Embryonic facial prominence (tissue), 1 donor: ENCODE results near the gene CDC42BPB.
"Not testable (repeated sequence)": the region's sequence is repeated elsewhere in the genome, so short reads cannot be mapped to it uniquely, and the experiment has no call there.

Source experiments
- DNase-seq: peaks from one replicate; pipeline ENCODE4 v3.0.0-alpha.2; 2016; ENCODE audit errors: extremely low spot score

The CDC42BPB gene

GRCh38 chr14:102928412-102929240 lies 128.7 kb downstream of the CDC42BPB start:
- DNase-seq, result peak; percentile 45

DNA sequence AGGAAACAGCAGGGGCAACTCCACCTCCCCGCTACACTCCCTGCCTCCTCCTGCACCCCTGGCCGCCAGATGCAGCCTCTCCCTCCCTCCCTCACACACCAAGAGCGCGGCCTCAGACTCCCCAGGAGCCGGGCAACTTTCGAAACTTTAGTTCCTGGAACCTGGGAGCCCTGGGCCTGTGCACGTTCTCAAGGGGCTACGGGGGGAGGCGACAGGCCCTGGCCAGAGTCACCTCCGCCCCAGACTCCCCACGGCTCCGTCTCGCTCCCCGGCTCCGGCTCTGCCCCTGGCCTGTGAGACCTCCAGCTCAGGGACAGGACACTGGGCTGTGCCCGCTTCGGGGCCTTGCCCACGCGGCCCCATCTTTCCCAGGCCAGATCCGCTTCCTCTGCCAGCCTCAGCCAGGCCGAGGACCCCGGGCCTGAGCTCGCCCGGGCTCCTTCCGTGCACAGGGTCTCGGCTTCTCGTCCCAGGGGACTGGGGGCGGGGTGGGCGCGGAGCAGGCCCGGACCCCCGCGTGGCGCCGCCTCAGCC lies 129.4 kb downstream of the CDC42BPB start:
- DNase-seq, result no peak

DNA sequence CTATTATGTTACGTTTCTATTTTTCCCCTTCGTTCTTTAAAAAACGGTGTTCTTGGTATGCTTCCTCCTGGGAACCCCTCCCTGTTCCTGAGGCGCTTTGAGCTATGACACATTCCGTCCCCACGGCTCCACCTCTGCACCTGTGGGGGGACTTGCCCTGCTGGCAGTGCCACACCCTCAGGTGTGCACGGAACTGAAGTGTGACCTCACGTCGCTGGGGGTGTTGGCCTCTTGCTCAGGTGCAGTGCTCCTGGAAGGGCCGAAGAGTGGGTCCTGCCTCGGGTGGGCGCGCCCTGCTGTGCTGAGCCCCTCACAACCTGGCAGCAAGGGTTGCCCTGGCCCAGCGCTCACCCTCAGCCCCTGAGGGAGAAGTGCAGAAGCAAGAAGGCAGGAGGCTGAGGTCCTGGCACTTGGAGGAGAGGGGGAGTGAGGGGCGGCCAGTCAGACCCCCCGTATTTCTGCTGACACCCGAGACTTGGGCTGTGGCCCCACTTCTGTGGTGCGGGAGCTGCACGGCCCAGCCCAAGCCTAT lies 129.9 kb downstream of the CDC42BPB start:
- DNase-seq, result no peak

DNA sequence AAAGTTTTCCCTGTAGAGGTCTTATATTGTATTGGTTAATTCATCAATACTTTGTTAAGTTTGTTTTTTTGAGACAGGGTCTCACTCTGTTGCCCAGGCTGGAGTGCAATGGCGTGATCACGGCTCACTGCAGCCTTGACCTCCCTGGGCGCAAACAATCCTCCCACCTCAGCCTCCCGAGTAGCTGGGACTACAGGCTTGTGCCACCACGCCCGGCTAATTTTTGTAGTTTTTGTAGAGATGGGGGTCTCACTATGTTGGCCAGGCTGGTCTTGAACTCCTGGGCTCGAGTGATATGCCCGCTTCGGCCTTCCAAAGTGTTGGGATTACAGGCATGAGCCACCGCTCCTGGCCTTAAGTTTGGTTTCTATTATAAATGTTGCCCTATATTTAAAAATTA lies 130.5 kb downstream of the CDC42BPB start:
- not testable (repeated sequence) for DNase-seq

GRCh38 chr14:102926104-102926503 lies 131.2 kb downstream of the CDC42BPB start:
- no peak for DNase-seq

GRCh38 chr14:102925646-102926045 lies 131.7 kb downstream of the CDC42BPB start:
- DNase-seq, result no peak

DNA sequence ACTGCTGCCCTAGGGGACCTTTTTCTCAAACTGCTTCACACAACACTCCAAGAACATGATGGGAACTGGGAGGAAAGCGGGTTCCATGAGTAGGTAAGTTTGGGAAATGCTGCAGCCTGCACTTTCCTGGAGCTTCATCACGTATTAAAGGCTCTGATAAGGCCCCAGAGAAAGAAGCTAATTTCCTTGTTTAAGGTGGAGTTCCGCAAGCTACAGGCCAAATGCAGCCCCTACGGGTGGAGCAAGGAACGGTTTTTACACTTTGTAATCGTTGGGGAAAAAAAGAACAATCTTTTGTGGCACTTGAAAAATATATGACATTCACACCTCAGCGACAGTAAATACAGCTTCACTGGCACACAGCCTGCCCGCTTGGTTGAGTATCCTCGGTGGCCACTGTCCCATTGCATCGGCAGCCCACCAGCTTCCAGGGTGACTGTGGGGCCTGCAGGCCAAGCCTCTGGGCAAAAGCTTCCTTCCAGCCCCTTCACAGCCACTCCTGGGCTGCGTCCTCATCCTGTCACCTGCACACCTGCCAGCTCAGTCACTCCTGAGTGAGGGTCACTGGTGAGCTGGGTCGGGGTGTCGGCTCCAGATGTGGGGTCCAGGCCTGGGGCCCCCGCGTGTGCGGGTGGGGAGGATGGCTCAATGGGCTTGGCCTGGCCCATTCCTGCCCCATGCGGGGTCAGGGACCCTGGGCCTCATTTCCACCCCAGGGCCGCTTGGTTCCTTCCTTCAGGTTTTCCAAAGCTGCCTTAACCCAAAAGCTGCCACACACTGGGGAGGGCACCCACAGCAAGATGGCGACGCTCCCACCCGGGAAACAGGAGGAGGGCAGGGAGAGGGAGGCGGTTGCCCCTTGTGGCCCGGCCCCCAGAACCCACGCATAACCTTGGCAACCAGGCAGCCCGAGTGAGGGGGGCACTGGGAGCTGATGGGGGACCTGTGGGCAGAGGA lies 132.4 kb downstream of the CDC42BPB start:
- no peak for DNase-seq

DNA sequence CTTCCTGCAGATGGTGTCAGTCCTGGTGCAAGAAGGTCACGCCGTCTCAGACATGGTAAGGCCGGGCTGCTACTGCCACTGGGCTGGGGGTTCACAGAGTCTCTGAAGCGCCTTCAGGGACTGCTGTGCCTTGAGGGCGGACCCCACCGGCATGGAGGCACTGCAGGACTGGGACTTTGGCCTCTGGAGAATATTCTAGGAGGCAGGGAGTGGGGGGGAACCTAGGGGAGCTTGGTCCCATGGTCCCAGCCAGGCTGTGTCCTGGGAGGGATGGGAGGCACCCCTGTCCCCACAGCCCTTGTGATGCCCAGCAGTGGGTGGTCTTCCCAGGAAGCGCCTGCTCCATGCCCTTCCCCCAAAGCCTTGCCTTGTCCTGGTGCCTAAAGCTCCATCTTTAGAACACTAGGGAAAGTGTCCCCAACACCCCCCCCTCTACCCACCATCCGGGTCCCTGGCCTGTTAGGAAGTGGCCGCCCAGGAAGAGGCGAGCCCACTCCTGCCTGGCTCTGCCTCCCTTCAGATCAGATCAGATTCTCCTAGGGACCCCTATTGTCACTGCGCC lies 133.3 kb downstream of the CDC42BPB start:
- no peak for DNase-seq

- no peak for DNase-seq
These were observed 134.0 kb downstream of the CDC42BPB start for GRCh38 chr14:102923201-102923924.

- no peak for DNase-seq
These were observed 134.7 kb downstream of the CDC42BPB start, which contains the start of gene AMN for GRCh38 chr14:102922490-102923200. TSS of gene AMN (plus strand) at chr14:102922663. CDS start at chr14:102922689, 26 bp downstream.

- no peak for DNase-seq
These were observed 136.4 kb downstream of the CDC42BPB start for GRCh38 chr14:102920998-102921304.

DNA sequence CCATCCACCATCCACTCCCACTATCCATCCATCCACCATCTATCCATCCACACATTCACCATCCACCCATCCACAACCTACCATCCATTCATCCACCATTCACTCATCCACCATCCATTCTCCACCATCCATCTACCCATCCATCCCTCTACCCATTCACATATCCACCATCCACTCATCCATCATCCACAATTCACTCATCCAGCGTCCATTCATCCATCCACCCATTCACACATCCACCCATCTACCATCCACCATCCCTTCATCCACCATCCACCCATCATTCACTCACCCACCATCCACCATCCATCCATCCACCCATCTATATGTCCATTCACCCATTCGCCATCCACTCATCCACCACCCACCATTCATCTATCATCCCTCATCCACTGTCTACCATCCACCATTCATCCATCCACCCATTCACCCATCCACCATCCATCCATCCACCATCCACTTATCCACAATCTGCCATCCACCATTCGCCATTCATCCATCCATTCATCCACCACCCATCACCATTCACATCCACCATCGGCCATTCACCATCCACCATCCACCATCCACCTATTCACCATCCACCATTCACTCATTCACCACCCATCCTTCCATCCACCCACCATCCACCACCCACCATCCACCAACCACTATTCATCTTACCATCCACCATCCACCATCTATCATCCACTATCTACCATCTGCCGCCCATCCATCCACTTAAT lies 136.9 kb downstream of the CDC42BPB start:
- DNase-seq, result no peak

- no peak for DNase-seq
These were observed 138.9 kb downstream of the CDC42BPB start for GRCh38 chr14:102918438-102918837.

DNA sequence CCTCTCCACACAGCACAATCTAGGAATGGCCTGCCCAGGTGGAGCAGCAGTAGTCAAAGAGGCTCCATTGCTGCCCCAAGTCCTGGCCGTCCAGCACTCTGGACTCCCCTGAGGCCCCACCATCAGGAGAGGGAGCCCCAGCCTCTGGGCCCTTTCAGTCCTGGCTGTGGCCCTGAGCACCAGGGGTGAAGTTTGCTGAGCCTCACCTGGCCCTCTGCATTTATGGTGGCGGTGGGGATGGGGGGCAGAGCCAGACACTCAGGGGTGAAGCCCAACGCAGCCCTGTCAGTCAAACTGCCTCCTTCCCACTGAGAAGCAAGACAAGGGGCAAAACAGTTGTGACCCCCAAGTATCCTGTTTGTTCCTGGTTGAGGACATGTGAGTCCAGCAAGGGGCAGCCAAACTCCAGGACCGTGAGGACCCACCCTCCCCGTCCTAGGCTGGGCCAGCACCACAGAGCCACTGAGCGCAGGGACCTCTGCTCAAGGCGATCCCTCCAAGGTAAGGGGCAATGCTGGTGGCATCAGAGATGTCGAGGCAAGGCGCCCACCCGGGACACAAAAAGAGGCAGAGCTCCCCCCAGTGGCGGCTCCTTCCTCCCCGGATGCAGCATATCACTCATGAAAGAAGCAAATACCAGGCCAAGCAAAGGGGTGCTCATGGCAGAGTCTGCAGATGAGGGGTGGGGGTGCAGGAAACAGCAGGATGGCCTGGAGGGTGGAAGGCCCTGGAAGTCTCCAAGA lies 139.7 kb downstream of the CDC42BPB start:
- no peak for DNase-seq

DNA sequence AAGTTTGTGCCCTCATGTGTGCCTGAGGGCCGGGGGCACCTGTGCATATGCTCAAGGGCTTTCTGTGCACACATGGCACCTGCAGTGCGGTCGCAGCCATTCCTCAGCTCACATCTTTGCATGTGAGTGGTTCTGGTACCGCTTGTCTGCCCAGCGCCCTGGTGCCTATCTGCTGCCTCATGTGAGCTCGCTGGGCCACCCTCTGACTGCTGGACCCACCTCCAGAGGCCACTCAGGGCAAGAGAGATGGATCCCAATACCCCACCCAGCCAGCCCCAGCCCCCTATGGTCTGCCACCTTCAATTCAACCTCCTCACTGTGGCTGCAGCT lies 140.3 kb downstream of the CDC42BPB start:
- no peak for DNase-seq

DNA sequence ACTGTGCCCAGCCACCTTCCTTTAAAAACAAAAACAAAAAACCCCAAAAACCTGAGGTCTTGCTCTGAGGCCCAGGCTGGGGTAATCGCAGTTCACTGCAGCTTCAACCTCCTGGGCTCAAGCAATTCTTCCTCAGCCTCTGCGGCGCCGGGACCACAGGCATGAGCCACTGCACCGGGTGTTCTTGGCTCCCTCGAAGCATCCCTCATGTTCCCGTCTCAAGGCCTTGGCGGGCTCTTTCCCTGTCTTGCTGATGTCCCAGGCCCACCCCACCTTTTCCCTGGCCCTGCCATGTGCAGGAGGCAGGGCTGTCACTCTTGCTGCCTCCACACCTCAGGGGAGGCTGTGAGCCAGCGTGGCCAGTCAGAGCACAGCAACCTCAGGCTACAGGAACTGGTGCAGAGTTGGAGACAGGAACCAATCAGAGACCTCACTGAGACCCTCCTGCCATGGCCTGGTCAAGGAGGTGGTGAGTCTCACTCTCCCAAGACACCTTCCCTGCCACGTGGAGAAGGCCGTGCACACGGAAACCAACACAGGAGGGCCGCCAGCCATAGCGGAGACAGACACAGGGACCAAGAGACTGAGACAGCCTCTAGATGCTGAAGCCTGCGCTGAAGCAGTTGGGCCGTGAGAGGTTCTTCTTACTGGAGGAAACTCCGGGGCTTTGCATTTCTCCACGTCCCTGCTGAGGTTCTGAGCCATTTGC lies 140.8 kb downstream of the CDC42BPB start:
- DNase-seq, result no peak

DNA sequence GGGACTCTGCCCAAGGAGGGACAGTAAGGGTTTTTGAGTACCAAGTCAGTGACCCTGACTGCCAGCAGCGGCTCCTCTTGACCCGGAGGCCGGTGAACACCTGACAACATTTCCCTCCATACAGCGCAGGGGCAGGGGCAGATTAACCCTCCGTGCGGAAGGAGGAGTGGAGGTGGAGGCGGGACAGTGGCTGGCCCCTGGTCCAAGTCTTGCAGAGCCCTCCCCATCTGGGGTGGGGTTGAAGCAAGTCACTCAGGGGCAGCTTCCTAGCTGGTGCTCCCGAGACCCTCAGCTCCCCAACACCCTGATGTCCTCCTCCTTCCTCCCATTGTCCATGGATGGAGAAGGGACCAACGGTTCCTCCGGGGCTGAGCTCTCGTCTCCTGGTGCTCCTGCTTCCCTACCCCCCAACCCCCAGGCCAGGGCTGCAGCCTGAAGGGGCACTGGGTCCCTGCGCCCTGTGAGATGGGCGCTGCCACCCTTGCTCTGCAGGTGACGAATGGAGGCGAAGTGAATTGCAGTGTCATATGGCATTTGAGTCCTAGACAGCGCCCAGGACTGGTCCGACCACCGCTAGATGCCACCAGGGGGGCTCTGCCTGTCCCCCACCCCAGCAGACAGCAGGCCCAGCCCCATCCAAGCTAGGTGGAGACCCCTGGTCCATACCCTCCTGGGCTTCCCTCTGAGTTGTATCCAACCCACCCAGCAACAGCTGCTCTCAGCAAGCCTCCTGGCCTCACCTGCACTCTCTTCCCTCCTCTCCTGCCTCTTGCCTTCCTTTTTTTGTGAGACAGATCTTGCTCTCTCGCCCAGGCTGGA lies 141.8 kb downstream of the CDC42BPB start:
- no peak for DNase-seq
